K562 (cell line): ENCODE measurements around the gene ATF7IP. TPM values are rescaled to one million over a fixed set of nuclear protein-coding genes. Genes with fewer than 3 reads are reported as not detected.

Experiments used
- ATAC-seq: fragments of 200-7000 bp; cut with Tn5 transposase; 3 replicates; pipeline ENCODE4 v1.9.1; 2020; ENCODE audit warnings: moderate library complexity
- BruUV-seq: library from RNA; stranded (reverse); fragments of 400-500 nt; replicated peaks from 2 replicates; lab custom pipeline; 2021; lab: Mats Ljungman, UMichigan
- CTCF ChIA-PET: fragments of 300-600 bp; formaldehyde crosslinking; extraction: SDS; loops from one replicate; lab custom pipeline; 2021; ENCODE audit warnings: low intra/inter-chr PET ratio; lab: Yijun Ruan, JAX
- POLR2A ChIA-PET: fragments of 300-600, 350-650 bp; sonication (Branson Sonifier 250); formaldehyde crosslinking; extraction: SDS; loops from one replicate; lab custom pipeline; 2021; ENCODE audit warnings: antibody characterized with exemption, inconsistent platforms; lab: Yijun Ruan, JAX
- DNase-seq, 4 experiments: peaks; one replicate each; pipeline versions ENCODE4 v3.0.0 to v3.0.0-alpha.2; 2011 to 2018; ENCODE audit warnings: low spot score in 3 of 4, mixed read lengths in 3 of 4; ENCODE audit errors: extremely low read depth in 1 of 4
- FAIRE-seq: peaks from 2 replicates; lab custom pipeline; 2011; peaks lifted over from hg19 to GRCh38; lab: Jason Lieb, UNC
- H2AFZ ChIP-seq: 2 replicates; pipeline ENCODE4 v1.6.0; 2011; ENCODE audit warnings: low read depth, low read length, control low read depth, inconsistent platforms
- H3K27ac ChIP-seq: fragments of 200-600 bp; 3 replicates; pipeline ENCODE4 v1.8.0; 2011; ENCODE audit warnings: low read depth, mild to moderate bottlenecking, control low read depth, inconsistent platforms, low read length, moderate library complexity, mixed read lengths; ENCODE audit errors: extremely low read depth
- H3K27me3 ChIP-seq, 2 experiments: fragments of 300-600 bp in 1 of 2; 2 replicates in 1 of 2; 3 replicates in 1 of 2; pipeline versions ENCODE4 v1.6.0 to v1.8.0; 2011; ENCODE audit warnings: inconsistent platforms in 2 of 2, low read length in 2 of 2, mild to moderate bottlenecking in 1 of 2, mixed read lengths in 1 of 2, moderate library complexity in 1 of 2; ENCODE audit not compliant: control insufficient read depth in 2 of 2, insufficient read depth in 2 of 2
- H3K36me3 ChIP-seq: fragments of 300-600 bp; 3 replicates; pipeline ENCODE4 v1.8.0; 2011; ENCODE audit warnings: mild to moderate bottlenecking, low read length, inconsistent platforms; ENCODE audit not compliant: control insufficient read depth, insufficient read depth
- H3K4me1 ChIP-seq, 2 experiments: fragments of 200-600 bp in 1 of 2; replicated peaks in 1 of 2; 2 replicates in 1 of 2; 3 replicates in 1 of 2; pipeline versions ENCODE4 v1.5.1 to v1.8.0; 2011; ENCODE audit warnings: inconsistent platforms in 2 of 2, low read length in 2 of 2, mild to moderate bottlenecking in 1 of 2, mixed read lengths in 1 of 2, moderate library complexity in 1 of 2; ENCODE audit not compliant: control insufficient read depth in 2 of 2, insufficient read depth in 2 of 2
- H3K4me2 ChIP-seq: 2 replicates; pipeline ENCODE4 v1.6.1; 2011; ENCODE audit warnings: low read length, control low read depth, inconsistent platforms, mixed read lengths; ENCODE audit not compliant: insufficient read depth
- H3K4me3 ChIP-seq: fragments of 200-600 bp; sonication (generic), shearing (Covaris generic); 2 replicates; pipeline ENCODE4 v1.5.1; 2016; ENCODE audit warnings: control low read depth, inconsistent platforms
- H3K79me2 ChIP-seq: fragments of 200-600 bp; 3 replicates; pipeline ENCODE4 v1.8.0; 2011; ENCODE audit warnings: low read length, inconsistent platforms; ENCODE audit not compliant: control insufficient read depth, insufficient read depth
- H3K9ac ChIP-seq, 2 experiments: 2 replicates each; pipeline versions ENCODE4 v1.6.0 to v1.6.1; 2011; ENCODE audit warnings: low read depth in 2 of 2, low read length in 2 of 2, control low read depth in 1 of 2, inconsistent platforms in 1 of 2, mild to moderate bottlenecking in 1 of 2, mixed read lengths in 1 of 2; ENCODE audit not compliant: insufficient read depth in 1 of 2
- H3K9me1 ChIP-seq: one replicate; pipeline ENCODE4 v1.6.0; 2011; ENCODE audit warnings: inconsistent platforms, mild to moderate bottlenecking, low read length, moderate library complexity; ENCODE audit not compliant: control insufficient read depth, insufficient read depth
- H3K9me3 ChIP-seq: replicated peaks from 2 replicates; pipeline ENCODE4 v1.5.1; 2011; ENCODE audit warnings: low read depth, low read length, inconsistent platforms; ENCODE audit not compliant: control insufficient read depth, insufficient read depth
- H4K20me1 ChIP-seq: replicated peaks from 2 replicates; pipeline ENCODE4 v1.6.1; 2011; ENCODE audit warnings: low read length, inconsistent platforms, mixed read lengths; ENCODE audit not compliant: control insufficient read depth, insufficient read depth
- CBFB ChIP-seq: sonication (generic); formaldehyde crosslinking; IDR thresholded peaks from 2 replicates; pipeline ENCODE4 v1.4.0; 2020; ENCODE audit warnings: mild to moderate bottlenecking, missing genetic modification reagents
- HSF4 ChIP-seq: fragments of 250-450 bp; sonication (Bioruptor Pico); IDR thresholded peaks from 2 replicates; pipeline ENCODE4 v2.1.2; 2022; ENCODE audit warnings: mild to moderate bottlenecking, moderate library complexity, borderline replicate concordance
- KDM5B ChIP-seq: fragments of 200-600 bp; sonication (generic); IDR thresholded peaks from 2 replicates; pipeline ENCODE4 v1.6.1; 2012; ENCODE audit warnings: low read depth, mild to moderate bottlenecking, moderate library complexity, low read length, control low read depth, inconsistent platforms; ENCODE audit not compliant: insufficient replicate concordance
- MBD2 ChIP-seq: sonication (generic); IDR thresholded peaks from 2 replicates; pipeline ENCODE4 v1.6.1; 2016; ENCODE audit warnings: low read depth, borderline replicate concordance
- MTA3 ChIP-seq: fragments of 450-650 bp; formaldehyde crosslinking; IDR thresholded peaks from 2 replicates; pipeline ENCODE4 v1.6.1; 2017; ENCODE audit warnings: mild to moderate bottlenecking, borderline replicate concordance
- NCOA6 ChIP-seq: fragments of 450-650 bp; IDR thresholded peaks from 2 replicates; pipeline ENCODE4 v1.6.1; 2017; ENCODE audit warnings: mild to moderate bottlenecking
- PTRF ChIP-seq: fragments of 450-650 bp; IDR thresholded peaks from 2 replicates; pipeline ENCODE4 v1.6.1; 2016; ENCODE audit warnings: mild to moderate bottlenecking, missing genetic modification characterization, missing compliant biosample characterization
- STAT5A ChIP-seq: IDR thresholded peaks from 2 replicates; pipeline ENCODE4 v1.6.1; 2012; ENCODE audit warnings: low read length, inconsistent platforms, borderline replicate concordance
- ZNF121 ChIP-seq: sonication (generic); formaldehyde crosslinking; conservative IDR thresholded peaks from 2 replicates; pipeline ENCODE4 v1.8.0; 2022; ENCODE audit warnings: missing genetic modification reagents
- ZNF133 ChIP-seq: fragments of 250-450 bp; sonication (Bioruptor Pico); IDR thresholded peaks from 2 replicates; pipeline ENCODE4 v1.4.0; 2020; ENCODE audit warnings: mild to moderate bottlenecking
- ZNF589 ChIP-seq: fragments of 200-800 bp; sonication (Bioruptor generic); IDR thresholded peaks from 2 replicates; pipeline ENCODE4 v1.6.1; 2016; ENCODE audit warnings: low read depth, missing genetic modification characterization, missing compliant biosample characterization
- WGBS: fragments of 100-300 bp; shearing (Covaris generic); methylation state at CpG from one replicate; pipeline ENCODE4 v1.1.6; 2016; ENCODE audit warnings: low coverage, mixed read lengths; ENCODE audit not compliant: insufficient coverage; ENCODE audit errors: missing lambda C conversion rate; 5-methylcytosine and 5-hydroxymethylcytosine counted together
- in situ Hi-C: fragments of 300-500 bp; cut with MboI; formaldehyde crosslinking; loops from 4 replicates; pipeline ENCODE4 v1.15.0; 2018; ENCODE audit warnings: inconsistent platforms, mixed read lengths
- intact Hi-C: fragments of 100-400 bp; cut with micrococcal nuclease; formaldehyde crosslinking; loops from 2 replicates; pipeline ENCODE4 v1.14.2; 2022
- polyA plus RNA-seq, 8 experiments: library from polyadenylated mRNA; depleted of rRNA in 4 of 8; stranded (reverse) in 5 of 8; unstranded in 3 of 8; fragments of >200 nt; fragmentation: Nextera tagmentation in 2 of 8; fragmentation: Illumina TruSeq in 1 of 8; extraction: Ambion mirVana in 2 of 8; extraction: Trizol in 1 of 8; gene quantifications; 2 replicates each; pipeline versions ENCODE4 v1.2.1 to v1.2.3, GENCODE V29; 2011 to 2014; ENCODE audit warnings: inconsistent platforms in 1 of 8, missing spikeins in 1 of 8
- total RNA-seq, 7 experiments: library from RNA; depleted of rRNA in 6 of 7; stranded (reverse); fragments of >200 nt in 6 of 7; fragmentation: Illumina TruSeq in 2 of 7; extraction: Trizol in 2 of 7; gene quantifications; 2 replicates each; pipeline versions ENCODE4 v1.2.1 to v1.2.3, GENCODE V29; 2011 to 2021; ENCODE audit warnings: low replicate concordance in 1 of 7
- TF ChIP-seq, protein P1 (sequence below): sonication (generic); formaldehyde crosslinking; IDR thresholded peaks from 2 replicates; pipeline ENCODE4 v1.9.0; 2022; ENCODE audit warnings: mild to moderate bottlenecking, missing genetic modification reagents
- TF ChIP-seq, protein P2 (sequence below): fragments of 250-450 bp; sonication (Bioruptor Pico); IDR thresholded peaks from 2 replicates; pipeline ENCODE4 v1.5.0; 2020; ENCODE audit warnings: mild to moderate bottlenecking, borderline replicate concordance

Gene ATF7IP
- total and polyA plus RNA-seq, 9 of the 15 experiments (the other 6 are each of a cell fraction or from before 2014, with no cell fraction given) = 2.8 to 27.1 (median 11.0) TPM

DNA sequence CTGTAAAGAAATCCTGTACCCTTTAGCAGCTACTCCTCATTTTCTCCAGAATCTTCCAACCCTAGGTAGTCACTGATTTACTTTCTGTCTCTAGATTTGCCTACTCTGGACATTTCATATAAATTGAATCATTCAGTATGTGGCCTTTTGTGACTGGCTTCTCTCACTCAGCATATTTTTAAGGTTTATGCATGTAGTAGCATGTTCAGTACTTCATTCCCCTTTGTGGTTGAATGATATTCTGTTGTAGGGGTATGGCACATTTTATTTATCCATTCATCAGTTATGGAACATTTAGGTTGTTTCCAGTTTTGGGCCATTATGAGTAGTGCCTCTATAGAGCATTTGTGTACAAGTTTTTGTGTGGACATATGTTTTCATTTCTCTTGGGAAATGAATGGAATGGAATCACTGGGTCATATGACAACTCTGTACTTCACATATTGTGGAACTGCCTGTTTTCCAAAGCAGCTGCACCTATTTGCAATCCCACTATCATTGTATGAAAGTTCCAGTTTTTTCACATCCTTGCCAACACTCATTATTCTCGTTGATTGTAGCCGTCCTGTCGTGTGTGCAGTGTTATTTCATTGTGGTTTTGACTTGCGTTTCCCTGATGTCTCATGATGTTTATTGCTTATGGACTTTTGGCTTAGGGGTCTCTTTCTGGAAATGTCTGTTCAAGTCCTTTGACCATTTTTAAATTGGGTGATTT lies 57.2 kb downstream of the ATF7IP start:
- Histone ChIP-seq H3K9me3 (peaks cover 2% of the 10 kb centered on the region; the same call in 1 of the 2 replicates), H3K4me3 (no peak overlapping the region), H3K36me3 (peaks cover 23% of the 10 kb centered on the region; the same call in 1 of the 3 replicates), H3K4me2 (no peak overlapping the region), H2AFZ (no peak overlapping the region), H3K79me2 (peaks cover 87% of the 10 kb centered on the region), H3K27ac (no peak overlapping the region), H4K20me1 (no peaks in the 10 kb centered on the region), H3K9ac (no peak overlapping the region), H3K27me3 (no peaks in the 10 kb centered on the region), H3K9me1 (no peaks in the 10 kb centered on the region), H3K4me1 (no peaks in the 10 kb centered on the region; a peak in 1 of 5 replicates)
- no TSS peak for BruUV-seq
- 95% methylated on average over 4 of the region's 4 CpGs for WGBS
- CTCF ChIA-PET = no interaction called here
- ATAC-seq (no peak), DNase-seq (no peak), FAIRE-seq (no peak)
- POLR2A ChIA-PET = no interaction called here
- TF ChIP-seq NCOA6 = no peak
- TF ChIP-seq STAT5A = no peak
- no peak for TF ChIP-seq ZNF589
- no peak for TF ChIP-seq KDM5B
- TF ChIP-seq, protein P1, sequence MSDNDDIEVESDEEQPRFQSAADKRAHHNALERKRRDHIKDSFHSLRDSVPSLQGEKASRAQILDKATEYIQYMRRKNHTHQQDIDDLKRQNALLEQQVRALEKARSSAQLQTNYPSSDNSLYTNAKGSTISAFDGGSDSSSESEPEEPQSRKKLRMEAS = no peak
- no peak for TF ChIP-seq ZNF121 (CRISPR knock-in tag)
- TF ChIP-seq ZNF133 (CRISPR knock-in tag) = no peak
- no peak for TF ChIP-seq MBD2
- TF ChIP-seq, protein P2, sequence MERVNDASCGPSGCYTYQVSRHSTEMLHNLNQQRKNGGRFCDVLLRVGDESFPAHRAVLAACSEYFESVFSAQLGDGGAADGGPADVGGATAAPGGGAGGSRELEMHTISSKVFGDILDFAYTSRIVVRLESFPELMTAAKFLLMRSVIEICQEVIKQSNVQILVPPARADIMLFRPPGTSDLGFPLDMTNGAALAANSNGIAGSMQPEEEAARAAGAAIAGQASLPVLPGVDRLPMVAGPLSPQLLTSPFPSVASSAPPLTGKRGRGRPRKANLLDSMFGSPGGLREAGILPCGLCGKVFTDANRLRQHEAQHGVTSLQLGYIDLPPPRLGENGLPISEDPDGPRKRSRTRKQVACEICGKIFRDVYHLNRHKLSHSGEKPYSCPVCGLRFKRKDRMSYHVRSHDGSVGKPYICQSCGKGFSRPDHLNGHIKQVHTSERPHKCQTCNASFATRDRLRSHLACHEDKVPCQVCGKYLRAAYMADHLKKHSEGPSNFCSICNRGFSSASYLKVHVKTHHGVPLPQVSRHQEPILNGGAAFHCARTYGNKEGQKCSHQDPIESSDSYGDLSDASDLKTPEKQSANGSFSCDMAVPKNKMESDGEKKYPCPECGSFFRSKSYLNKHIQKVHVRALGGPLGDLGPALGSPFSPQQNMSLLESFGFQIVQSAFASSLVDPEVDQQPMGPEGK (CRISPR knock-in tag) = no peak
- no peak for TF ChIP-seq CBFB (CRISPR knock-in tag)
- no peak for TF ChIP-seq MTA3
- TF ChIP-seq HSF4 (CRISPR knock-in tag) = no peak
- TF ChIP-seq PTRF = no peak
- in situ Hi-C loops (no loop called here), intact Hi-C loops (no loop called here)
